Ectodermal cell (in vitro differentiated cells): ENCODE data around the gene ZNF597.

Experiments
- H3K27ac ChIP-seq: 2 replicates; pipeline ENCODE4 v1.7.0; 2013; ENCODE audit warnings: mild to moderate bottlenecking, low read depth, low read length; ENCODE audit not compliant: insufficient read depth, poor library complexity, severe bottlenecking
- H3K27me3 ChIP-seq: 2 replicates; pipeline ENCODE4 v1.7.0; 2013; ENCODE audit warnings: mild to moderate bottlenecking, low read length; ENCODE audit not compliant: insufficient read depth, control insufficient read depth, poor library complexity, severe bottlenecking
- H3K36me3 ChIP-seq: one replicate; pipeline ENCODE4 v1.7.0; 2013; ENCODE audit warnings: low read length; ENCODE audit not compliant: control insufficient read depth, insufficient read depth
- H3K4me1 ChIP-seq: one replicate; pipeline ENCODE4 v1.7.0; 2013; ENCODE audit warnings: low read length; ENCODE audit not compliant: control insufficient read depth, insufficient read depth
- H3K4me3 ChIP-seq: 2 replicates; pipeline ENCODE4 v1.7.0; 2013; ENCODE audit warnings: low read depth, low read length, control low read depth; ENCODE audit not compliant: insufficient read depth
- H3K9me3 ChIP-seq: 2 replicates; pipeline ENCODE4 v1.7.0; 2013; ENCODE audit warnings: mild to moderate bottlenecking, low read length, moderate library complexity; ENCODE audit not compliant: control insufficient read depth
- WGBS, 2 experiments: methylation state at CpG; one replicate each; pipeline ENCODE4 v1.1.7; 2013; ENCODE audit warnings: missing lambda C conversion rate in 2 of 2; 5-methylcytosine and 5-hydroxymethylcytosine counted together

Gene ZNF597

DNA sequence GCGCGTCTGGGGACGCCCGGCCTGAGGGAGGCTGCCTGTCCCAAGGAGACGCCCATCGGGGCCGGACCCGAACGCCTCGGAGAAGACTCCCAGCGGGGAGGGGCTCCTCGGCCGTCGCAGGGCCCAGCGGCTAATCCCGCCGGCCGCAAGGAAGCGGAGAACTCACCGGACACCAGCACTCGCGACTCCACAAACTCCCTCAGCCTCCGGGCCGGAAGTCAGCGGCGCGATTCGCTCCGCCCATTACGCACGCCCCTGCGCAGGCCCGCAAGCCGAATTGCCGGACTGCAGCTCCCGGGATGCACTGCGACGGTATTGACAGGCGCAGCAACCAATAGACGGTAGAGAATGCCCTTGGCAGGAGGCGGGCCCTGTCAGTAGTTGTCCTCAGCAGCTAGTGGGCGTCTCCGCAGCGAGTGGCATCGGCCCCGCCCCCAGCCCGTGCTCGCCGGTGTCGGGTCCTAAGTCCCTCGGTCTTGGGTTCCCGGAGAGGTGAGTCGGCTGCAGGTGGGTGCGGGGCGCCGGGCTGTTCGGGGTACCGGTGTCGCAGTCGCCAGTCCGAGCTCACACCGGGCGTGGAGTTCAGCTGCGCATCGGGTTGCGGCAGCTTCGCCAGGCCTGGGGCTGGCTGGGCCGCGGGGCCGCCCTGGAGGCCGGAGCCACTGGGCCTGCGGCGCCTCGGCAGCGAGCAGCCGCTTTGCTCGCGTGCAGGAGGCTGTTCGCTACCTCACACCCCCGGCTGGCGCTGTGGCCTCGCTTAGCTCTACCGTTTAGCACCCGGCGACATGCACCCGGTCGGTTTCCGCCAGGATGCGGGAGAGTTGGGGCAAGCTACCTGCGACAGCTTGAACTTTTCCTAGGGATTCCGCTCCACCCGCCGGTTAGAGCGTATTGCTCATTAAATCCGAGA lies 42.3 kb downstream of the ZNF597 start, which contains the start of the genes ZNF174 and ZSCAN32:
TSS of gene ZNF174 (plus strand) at position 437 of the 910 bp plus-strand sequence. CDS start 790 bp downstream, outside the sequence.
TSS of gene ZSCAN32 (minus strand) at position 226 of the 910 bp plus-strand sequence. CDS start 3,447 bp downstream, outside the sequence.
- Histone ChIP-seq H3K4me3 (peak within 1 kb of the TSS; percentile 91), H3K27ac (peak within 1 kb of the TSS; percentile 53), H3K4me1 (peaks cover 3% of the 10 kb centered on the region), H3K36me3 (peaks cover 41% of the 10 kb centered on the region), H3K9me3 (no peaks in the 10 kb centered on the region), H3K27me3 (no peaks in the 10 kb centered on the region)
- 0% methylated on average over 95 of the region's 95 CpGs for WGBS, 2 experiments

- 1% methylated on average over 18 of the region's 18 CpGs for WGBS, 2 experiments
- Histone ChIP-seq H3K36me3 (peaks cover 35% of the 10 kb centered on the region), H3K4me1 (peaks cover 3% of the 10 kb centered on the region), H3K27ac (peak overlapping the region; percentile 53), H3K4me3 (peak overlapping the region; percentile 91), H3K27me3 (no peaks in the 10 kb centered on the region), H3K9me3 (no peaks in the 10 kb centered on the region)
Observed at GRCh38 chr16:3400446-3400778, 42.9 kb downstream of the ZNF597 start.

DNA sequence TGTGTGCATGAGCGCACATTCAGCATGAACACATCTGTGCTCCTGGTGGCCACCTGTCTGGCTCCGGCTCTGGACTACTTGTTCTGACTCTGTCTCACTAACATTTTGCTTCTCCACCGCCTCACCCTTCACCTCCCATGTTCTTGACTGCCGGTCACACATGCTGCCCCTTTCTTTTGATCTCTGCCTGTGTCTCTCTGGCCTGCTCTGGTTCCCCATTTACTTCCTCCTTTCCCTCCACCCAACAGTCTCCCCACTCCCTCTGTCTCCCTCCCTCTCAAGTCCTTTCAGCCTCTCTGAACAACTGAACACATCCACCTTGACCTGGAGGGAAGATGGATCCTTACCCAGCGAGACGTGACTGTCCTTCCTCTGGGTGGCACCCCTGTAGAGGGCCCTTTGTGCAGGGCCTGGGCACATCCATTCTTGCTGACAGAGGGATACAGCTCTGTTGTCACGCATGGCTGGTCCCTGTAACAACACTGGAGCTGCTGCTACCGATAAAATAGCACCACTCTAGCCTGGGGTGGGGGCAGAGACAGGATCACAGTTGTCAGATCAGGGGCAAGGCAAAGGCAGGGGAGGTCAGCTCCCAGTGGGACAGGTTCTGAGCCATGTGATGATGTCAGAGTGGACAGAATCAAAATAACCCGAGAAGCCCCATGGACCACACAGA lies 53.5 kb downstream of the ZNF597 start:
- Histone ChIP-seq H3K4me3 (no peak overlapping the region), H3K9me3 (no peaks in the 10 kb centered on the region), H3K4me1 (no peaks in the 10 kb centered on the region), H3K36me3 (peaks cover 52% of the 10 kb centered on the region), H3K27ac (no peak overlapping the region), H3K27me3 (no peaks in the 10 kb centered on the region)
- WGBS, 2 experiments = 89 to 90% methylated on average over 9 of the region's 9 CpGs

GRCh38 chr16:3388325-3388724 lies 55.0 kb downstream of the ZNF597 start:
- Histone ChIP-seq H3K4me3 (no peak overlapping the region), H3K9me3 (no peaks in the 10 kb centered on the region), H3K27me3 (no peaks in the 10 kb centered on the region), H3K27ac (no peak overlapping the region), H3K36me3 (peaks cover 54% of the 10 kb centered on the region), H3K4me1 (no peaks in the 10 kb centered on the region)
- WGBS, 2 experiments = 95% methylated on average over 6 of the region's 6 CpGs

- Histone ChIP-seq H3K27me3 (no peaks in the 10 kb centered on the region), H3K9me3 (no peaks in the 10 kb centered on the region), H3K36me3 (peaks cover 42% of the 10 kb centered on the region), H3K27ac (no peak overlapping the region), H3K4me1 (no peaks in the 10 kb centered on the region), H3K4me3 (no peak overlapping the region)
- 95% methylated on average over 10 of the region's 10 CpGs for WGBS, 2 experiments
Observed at GRCh38 chr16:3383045-3383448, 60.3 kb downstream of the ZNF597 start.
